ENCODE measurements around the gene DLGAP1.

GRCh38 chr18:3960142-3960541 is 495.0 kb downstream of the DLGAP1 start:
- TF ChIP-seq ZNF205 (CRISPR knock-in tag; IDR thresholded peaks at IDR 0.05) (no peak), SMARCC2 (IDR thresholded peaks at IDR 0.05) (no peak), KLF6 (CRISPR knock-in tag; IDR thresholded peaks at IDR 0.05) (no peak), CAMTA2 (CRISPR knock-in tag; IDR thresholded peaks at IDR 0.05; ENCODE audit: borderline replicate concordance) (no peak), RAD21 (CRISPR knock-in tag; IDR thresholded peaks at IDR 0.05) (no peak), POLR2A (IDR thresholded peaks at IDR 0.05; ENCODE audit: insufficient read depth in 1 of 2, low read depth in 2 of 2, low read length in 2 of 2) (no peak)

Data from HepG2 (cell line).